Stomach (tissue), 4 donors: Measurements from ENCODE around the gene SET.

ENCODE experiments used
- CTCF ChIP-seq, 7 experiments: fragments of 450-650 bp in 4 of 7; fragments of 200-600 bp in 3 of 7; sonication (generic) in 3 of 7; IDR thresholded peaks; one replicate each; pipeline ENCODE4 v1.5.1; 2016 to 2019; ENCODE audit warnings: antibody characterized with exemption in 7 of 7, control low read depth in 2 of 7, mild to moderate bottlenecking in 1 of 7
- POLR2A ChIP-seq, 4 donors: fragments of 450-650 bp; IDR thresholded peaks; one replicate each; pipeline ENCODE4 v1.6.1; 2016; ENCODE audit warnings: antibody characterized with exemption in 4 of 4, control low read depth in 2 of 4, mild to moderate bottlenecking in 1 of 4, moderate library complexity in 1 of 4
- POLR2AphosphoS5 ChIP-seq, 3 donors: sonication (generic); formaldehyde crosslinking; IDR thresholded peaks; one replicate each; pipeline ENCODE4 v1.6.1; 2016; ENCODE audit warnings: antibody characterized with exemption in 3 of 3

DNA sequence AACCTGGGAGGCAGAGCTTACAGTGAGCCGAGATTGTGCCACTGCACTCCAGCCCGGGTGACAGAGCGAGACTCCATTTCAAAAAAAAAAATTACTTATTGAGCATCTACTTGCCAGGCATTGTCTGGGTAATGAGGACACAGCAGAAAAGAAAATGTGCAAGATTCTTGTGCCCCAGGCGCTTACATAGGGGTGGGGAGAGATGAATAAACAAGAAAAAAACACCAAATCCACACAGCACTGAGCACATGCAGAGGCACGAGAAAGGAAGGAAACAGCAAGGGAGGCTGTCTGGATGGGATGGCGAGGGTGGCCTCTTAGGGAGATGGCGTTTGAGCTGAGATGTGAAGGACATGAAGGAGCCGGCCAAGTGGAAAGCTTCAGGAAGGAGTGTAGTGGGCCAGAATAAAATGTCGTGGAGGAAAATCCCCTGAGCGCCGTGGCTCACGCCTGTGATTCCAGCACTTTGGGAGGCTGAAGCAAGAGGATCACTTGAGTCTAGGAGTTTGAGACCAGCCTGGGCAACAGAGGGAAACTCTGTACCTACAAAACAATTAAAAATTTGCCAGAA lies 46.3 kb upstream of the SET start:
- TF ChIP-seq CTCF (IDR thresholded peaks at IDR 0.05) = no peak
- no peak for TF ChIP-seq POLR2AphosphoS5 (IDR thresholded peaks at IDR 0.05)
- no peak for TF ChIP-seq POLR2A (IDR thresholded peaks at IDR 0.05)
